SK-N-MC (cell line): ENCODE results near the gene AKR1B1.

Source experiments
- EZH2 ChIP-seq: fragments of 200-600 bp; sonication (generic); IDR thresholded peaks from one replicate; pipeline ENCODE4 v1.6.1; 2017; ENCODE audit warnings: antibody characterized with exemption
- FOXP2 ChIP-seq: optimal IDR thresholded peaks from 2 replicates; pipeline ENCODE3; 2011; ENCODE audit warnings: mild to moderate bottlenecking, moderate library complexity; ENCODE audit not compliant: insufficient read depth; ENCODE audit errors: extremely low read length, control extremely low read depth
- POLR2AphosphoS5 ChIP-seq: IDR thresholded peaks from 2 replicates; pipeline ENCODE4 v1.6.1; 2012; ENCODE audit warnings: mild to moderate bottlenecking, low read depth, low read length, borderline replicate concordance

DNA sequence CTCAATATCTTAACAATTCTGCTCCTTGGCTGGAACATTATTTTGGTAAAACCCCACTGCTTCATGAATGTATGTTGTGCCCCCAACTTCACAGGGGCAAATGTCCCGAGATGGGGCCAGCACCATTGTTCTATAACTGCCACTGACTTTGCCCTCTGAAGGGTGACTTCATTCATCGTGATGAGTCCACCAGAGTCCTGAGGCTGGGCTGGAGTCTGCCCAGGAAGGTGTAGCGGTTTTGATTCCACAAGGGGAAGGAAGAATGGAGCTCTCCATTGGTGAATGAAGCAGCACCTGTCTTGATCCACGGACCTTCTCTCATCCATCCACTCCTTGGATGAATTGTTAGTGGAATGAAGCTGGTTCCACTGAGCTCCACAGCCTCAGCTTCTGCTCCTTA, 18.4 kb downstream of the AKR1B1 start:
- TF ChIP-seq EZH2 (no peak), POLR2AphosphoS5 (no peak), FOXP2 (no peak)
